Hepatocyte (in vitro differentiated cells): ENCODE data around the gene CFAP92. TPM values are rescaled to one million over a fixed set of nuclear protein-coding genes. Genes with fewer than 3 reads are reported as not detected.

Source experiments
- DNase-seq: peaks from one replicate; pipeline ENCODE4 v3.0.0-alpha.2; 2016; ENCODE audit warnings: low spot score
- H2AFZ ChIP-seq: fragments of 200-600 bp; sonication (generic); 2 replicates; pipeline ENCODE4 v1.6.0; 2016; ENCODE audit warnings: antibody characterized with exemption, mild to moderate bottlenecking
- H3K27ac ChIP-seq: fragments of 200-600 bp; sonication (generic); 2 replicates; pipeline ENCODE4 v1.5.1; 2016; ENCODE audit warnings: mild to moderate bottlenecking
- H3K27me3 ChIP-seq: fragments of 200-600 bp; sonication (generic); 2 replicates; pipeline ENCODE4 v1.6.1; 2016
- H3K36me3 ChIP-seq: fragments of 200-600 bp; sonication (generic); replicated peaks from 2 replicates; pipeline ENCODE4 v1.5.1; 2016; ENCODE audit warnings: low read depth; ENCODE audit not compliant: insufficient read depth
- H3K4me1 ChIP-seq: fragments of 200-600 bp; sonication (generic); 2 replicates; pipeline ENCODE4 v1.5.1; 2016; ENCODE audit warnings: mild to moderate bottlenecking, moderate library complexity; ENCODE audit not compliant: insufficient read depth
- H3K4me2 ChIP-seq: fragments of 200-600 bp; sonication (generic); 2 replicates; pipeline ENCODE4 v1.6.0; 2016
- H3K4me3 ChIP-seq: fragments of 200-600 bp; sonication (generic); 2 replicates; pipeline ENCODE4 v1.5.1; 2016; ENCODE audit warnings: mild to moderate bottlenecking
- H3K79me2 ChIP-seq: fragments of 200-600 bp; sonication (generic); 2 replicates; pipeline ENCODE4 v1.6.0; 2017; ENCODE audit warnings: mild to moderate bottlenecking
- H3K9me2 ChIP-seq: fragments of 200-600 bp; sonication (generic); replicated peaks from 2 replicates; pipeline ENCODE4 v1.6.0; 2017; ENCODE audit warnings: mild to moderate bottlenecking; ENCODE audit not compliant: insufficient read depth
- H3K9me3 ChIP-seq: fragments of 200-600 bp; sonication (generic); 2 replicates; pipeline ENCODE4 v1.5.1; 2016; ENCODE audit warnings: low read depth, mild to moderate bottlenecking
- H4K20me1 ChIP-seq: fragments of 200-600 bp; sonication (generic); 2 replicates; pipeline ENCODE4 v1.6.0; 2016; ENCODE audit warnings: mild to moderate bottlenecking; ENCODE audit not compliant: insufficient read depth, poor library complexity, severe bottlenecking
- CTCF ChIP-seq: fragments of 200-600 bp; sonication (generic); IDR thresholded peaks from 2 replicates; pipeline ENCODE4 v1.5.1; 2016; ENCODE audit warnings: antibody characterized with exemption, mild to moderate bottlenecking; ENCODE audit not compliant: poor library complexity
- EZH2 ChIP-seq: fragments of 200-600 bp; sonication (generic); IDR thresholded peaks from 2 replicates; pipeline ENCODE4 v1.6.1; 2016; ENCODE audit warnings: antibody characterized with exemption, mild to moderate bottlenecking, borderline replicate concordance
- EZH2phosphoT487 ChIP-seq: fragments of 200-600 bp; sonication (generic); IDR thresholded peaks from one replicate; pipeline ENCODE4 v1.6.1; 2018; ENCODE audit warnings: antibody characterized with exemption, mild to moderate bottlenecking, low read depth, moderate library complexity; ENCODE audit not compliant: unreplicated experiment, severe bottlenecking
- WGBS: methylation state at CpG from one replicate; pipeline ENCODE4 v1.1.6; 2016; ENCODE audit warnings: low lambda C conversion rate; ENCODE audit errors: missing lambda C conversion rate; 5-methylcytosine and 5-hydroxymethylcytosine counted together
- polyA plus RNA-seq: library from polyadenylated mRNA; unstranded; fragments of >200 nt; fragmentation: Nextera tagmentation; extraction: Ambion mirVana; gene quantifications from 2 replicates; pipeline ENCODE4 v1.2.1, GENCODE V29; 2016
- total RNA-seq: library from RNA; depleted of rRNA; stranded (reverse); fragments of >200 nt; gene quantifications from 2 replicates; pipeline ENCODE4 v1.2.3, GENCODE V29; 2014

CFAP92 gene
- total and polyA plus RNA-seq, 2 experiments from 2014 or later: 0.17 to 0.35 TPM

GRCh38 chr3:129039271-129040038, 45.6 kb upstream of the CFAP92 start:
- 69% methylated on average over 14 of the region's 14 CpGs for WGBS
- TF ChIP-seq CTCF (no peak), EZH2phosphoT487 (no peak), EZH2 (no peak)
- Histone ChIP-seq H3K4me3 (no peak overlapping the region), H3K9me3 (no peaks in the 10 kb centered on the region), H3K9me2 (no peaks in the 10 kb centered on the region), H3K4me1 (no peaks in the 10 kb centered on the region), H3K36me3 (no peaks in the 10 kb centered on the region), H4K20me1 (no peaks in the 10 kb centered on the region), H3K27ac (no peak overlapping the region), H3K79me2 (no peaks in the 10 kb centered on the region), H3K4me2 (no peak overlapping the region), H3K27me3 (no peaks in the 10 kb centered on the region), H2AFZ (no peak overlapping the region)
- peak; percentile 54 for DNase-seq

- no peaks in the 10 kb centered on the region for H3K9me3 ChIP-seq
- TF ChIP-seq EZH2phosphoT487 (no peak), EZH2 (no peak), CTCF (no peak)
- no peaks in the 10 kb centered on the region for H3K9me2 ChIP-seq
- WGBS: 82% methylated on average over 9 of the region's 10 CpGs
- no peak for DNase-seq
- no peaks in the 10 kb centered on the region for H4K20me1 ChIP-seq
- H3K4me3 ChIP-seq: no peak overlapping the region
- no peak overlapping the region for H2AFZ ChIP-seq
- H3K79me2 ChIP-seq: no peaks in the 10 kb centered on the region
- no peaks in the 10 kb centered on the region for H3K27me3 ChIP-seq
- H3K36me3 ChIP-seq: no peaks in the 10 kb centered on the region
- H3K27ac ChIP-seq: no peak overlapping the region
- no peak overlapping the region for H3K4me2 ChIP-seq
- H3K4me1 ChIP-seq: no peaks in the 10 kb centered on the region
Observed at GRCh38 chr3:129038121-129038855, 44.4 kb upstream of the CFAP92 start.

- Histone ChIP-seq H2AFZ (no peak overlapping the region), H4K20me1 (no peaks in the 10 kb centered on the region), H3K79me2 (no peaks in the 10 kb centered on the region), H3K4me1 (no peaks in the 10 kb centered on the region), H3K4me2 (no peak overlapping the region), H3K9me3 (no peaks in the 10 kb centered on the region), H3K27me3 (no peaks in the 10 kb centered on the region), H3K27ac (no peak overlapping the region), H3K36me3 (no peaks in the 10 kb centered on the region), H3K9me2 (no peaks in the 10 kb centered on the region), H3K4me3 (no peak overlapping the region)
- TF ChIP-seq EZH2phosphoT487 (no peak), CTCF (no peak), EZH2 (no peak)
- 41% methylated on average over 2 of the region's 2 CpGs for WGBS
- no peak for DNase-seq
Observed at GRCh38 chr3:129037093-129037419, 43.2 kb upstream of the CFAP92 start.
